ENCODE data around the gene RAB27B. TPM values are rescaled to one million over a fixed set of nuclear protein-coding genes. Genes with fewer than 3 reads are reported as not detected.

The RAB27B gene
- total and polyA plus RNA-seq, 2 experiments from 2014 or later, result 4.5 to 13.1 TPM

- Histone ChIP-seq H3K27me3 (no peaks in the 10 kb centered on the region), H3K79me2 (no peaks in the 10 kb centered on the region), H3K4me3 (no peak overlapping the region), H3K4me1 (ENCODE audit: insufficient read depth) (no peaks in the 10 kb centered on the region), H2AFZ (no peak overlapping the region), H3K36me3 (replicated peaks; ENCODE audit: insufficient read depth, low read depth) (no peaks in the 10 kb centered on the region), H3K9me3 (ENCODE audit: low read depth) (no peaks in the 10 kb centered on the region), H3K9me2 (replicated peaks; ENCODE audit: insufficient read depth) (no peaks in the 10 kb centered on the region), H4K20me1 (ENCODE audit: insufficient read depth, poor library complexity, severe bottlenecking) (no peaks in the 10 kb centered on the region), H3K4me2 (no peak overlapping the region), H3K27ac (no peak overlapping the region)
- TF ChIP-seq CTCF (IDR thresholded peaks at IDR 0.05; ENCODE audit: poor library complexity) (no peak), EZH2 (IDR thresholded peaks at IDR 0.05; ENCODE audit: borderline replicate concordance) (no peak), EZH2phosphoT487 (IDR thresholded peaks at IDR 0.05; ENCODE audit: low read depth, severe bottlenecking, unreplicated experiment) (no peak)
- DNase-seq (ENCODE audit: low spot score), result no peak
These were observed 71.2 kb downstream of the RAB27B start for GRCh38 chr18:54899500-54899899.

DNA sequence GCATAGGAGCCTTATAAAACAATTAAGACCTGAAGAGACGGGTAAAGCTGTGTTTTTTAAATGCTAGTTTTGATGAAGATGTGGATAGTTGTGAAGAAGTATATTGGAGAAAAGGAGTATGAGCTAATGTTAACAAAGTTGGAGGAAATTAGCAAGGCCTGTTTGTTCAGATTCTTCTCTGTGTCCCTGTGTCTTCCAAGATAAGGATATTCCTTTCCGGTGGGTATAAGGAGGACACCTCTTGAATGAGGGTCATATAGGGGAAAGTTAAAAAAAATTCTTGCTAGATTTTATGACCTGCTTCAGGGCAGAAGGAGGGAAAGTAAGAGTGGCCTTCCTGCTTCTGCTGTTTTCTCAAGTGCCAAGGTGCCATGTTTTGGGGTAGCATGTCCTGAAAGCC, 72.0 kb downstream of the RAB27B start:
- H3K36me3 ChIP-seq (replicated peaks; ENCODE audit: insufficient read depth, low read depth), result no peaks in the 10 kb centered on the region
- no peaks in the 10 kb centered on the region for H3K9me2 ChIP-seq (replicated peaks; ENCODE audit: insufficient read depth)
- TF ChIP-seq CTCF (IDR thresholded peaks at IDR 0.05; ENCODE audit: poor library complexity), result no peak
- no peak for TF ChIP-seq EZH2phosphoT487 (IDR thresholded peaks at IDR 0.05; ENCODE audit: low read depth, severe bottlenecking, unreplicated experiment)
- TF ChIP-seq EZH2 (IDR thresholded peaks at IDR 0.05; ENCODE audit: borderline replicate concordance), result no peak
- H3K4me3 ChIP-seq, result no peak overlapping the region
- DNase-seq (ENCODE audit: low spot score), result no peak
- H3K27me3 ChIP-seq, result no peaks in the 10 kb centered on the region
- no peaks in the 10 kb centered on the region for H3K9me3 ChIP-seq (ENCODE audit: low read depth)
- H4K20me1 ChIP-seq (ENCODE audit: insufficient read depth, poor library complexity, severe bottlenecking), result no peaks in the 10 kb centered on the region
- no peaks in the 10 kb centered on the region for H3K4me1 ChIP-seq (ENCODE audit: insufficient read depth)
- H3K79me2 ChIP-seq, result no peaks in the 10 kb centered on the region
- no peak overlapping the region for H3K27ac ChIP-seq
- no peak overlapping the region for H3K4me2 ChIP-seq
- H2AFZ ChIP-seq, result no peak overlapping the region
- 83% methylated on average over 2 of the region's 2 CpGs for WGBS (ENCODE audit: low lambda C conversion rate, missing lambda C conversion rate)

DNA sequence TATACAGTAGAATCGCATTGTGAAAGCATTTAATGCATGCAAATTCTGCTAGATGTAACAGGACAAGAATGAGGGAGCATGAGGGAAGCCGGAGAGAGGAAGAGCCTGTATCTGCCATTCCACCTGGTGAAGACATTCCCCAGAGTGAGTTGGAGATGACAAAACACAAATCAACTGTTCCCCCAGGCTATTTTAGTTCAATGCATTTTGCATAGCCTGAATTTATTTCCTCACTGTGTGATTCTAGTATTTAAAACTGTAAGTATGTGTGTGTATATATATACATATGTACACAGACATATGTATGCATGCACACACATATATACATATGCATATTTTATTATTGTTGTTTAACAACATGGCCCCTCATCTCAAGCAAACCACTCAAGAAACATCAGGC, 76.3 kb downstream of the RAB27B start:
- no peak for DNase-seq (ENCODE audit: low spot score)
- no peak overlapping the region for H3K4me3 ChIP-seq
- H3K27me3 ChIP-seq, result no peaks in the 10 kb centered on the region
- no peak for TF ChIP-seq EZH2phosphoT487 (IDR thresholded peaks at IDR 0.05; ENCODE audit: low read depth, severe bottlenecking, unreplicated experiment)
- no peak for TF ChIP-seq CTCF (IDR thresholded peaks at IDR 0.05; ENCODE audit: poor library complexity)
- no peak for TF ChIP-seq EZH2 (IDR thresholded peaks at IDR 0.05; ENCODE audit: borderline replicate concordance)
- no peak overlapping the region for H2AFZ ChIP-seq
- H4K20me1 ChIP-seq (ENCODE audit: insufficient read depth, poor library complexity, severe bottlenecking), result no peaks in the 10 kb centered on the region
- H3K9me3 ChIP-seq (ENCODE audit: low read depth), result no peaks in the 10 kb centered on the region
- no peaks in the 10 kb centered on the region for H3K79me2 ChIP-seq
- 88% methylated on average over 2 of the region's 2 CpGs for WGBS (ENCODE audit: low lambda C conversion rate, missing lambda C conversion rate)
- H3K4me1 ChIP-seq (ENCODE audit: insufficient read depth), result no peaks in the 10 kb centered on the region
- no peak overlapping the region for H3K27ac ChIP-seq
- H3K36me3 ChIP-seq (replicated peaks; ENCODE audit: insufficient read depth, low read depth), result no peaks in the 10 kb centered on the region
- H3K4me2 ChIP-seq, result no peak overlapping the region
- no peaks in the 10 kb centered on the region for H3K9me2 ChIP-seq (replicated peaks; ENCODE audit: insufficient read depth)

DNA sequence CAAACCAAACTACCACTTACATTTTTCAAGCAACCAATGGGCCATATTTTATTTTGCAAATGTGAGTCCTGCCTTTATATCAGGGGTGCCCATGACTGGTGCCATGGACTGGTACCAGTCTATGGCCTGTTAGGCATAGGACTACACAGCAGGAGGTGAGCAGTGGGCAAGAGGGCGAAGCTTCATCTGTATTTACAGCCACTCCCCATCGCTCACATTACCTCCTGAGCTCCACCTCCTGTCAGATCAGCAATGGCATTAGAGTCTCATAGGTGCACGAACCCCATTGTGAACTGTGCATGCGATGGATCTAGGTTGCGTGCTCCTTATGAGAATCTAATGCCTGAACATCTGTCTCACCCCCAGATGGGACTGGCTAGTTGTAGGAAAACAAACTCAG, 77.4 kb downstream of the RAB27B start:
- no peaks in the 10 kb centered on the region for H3K36me3 ChIP-seq (replicated peaks; ENCODE audit: insufficient read depth, low read depth)
- no peak overlapping the region for H3K4me2 ChIP-seq
- H3K79me2 ChIP-seq, result no peaks in the 10 kb centered on the region
- H3K4me1 ChIP-seq (ENCODE audit: insufficient read depth), result no peaks in the 10 kb centered on the region
- no peaks in the 10 kb centered on the region for H3K9me3 ChIP-seq (ENCODE audit: low read depth)
- WGBS (ENCODE audit: low lambda C conversion rate, missing lambda C conversion rate), result 97% methylated on average over 5 of the region's 5 CpGs
- no peaks in the 10 kb centered on the region for H3K27me3 ChIP-seq
- no peak overlapping the region for H2AFZ ChIP-seq
- H4K20me1 ChIP-seq (ENCODE audit: insufficient read depth, poor library complexity, severe bottlenecking), result no peaks in the 10 kb centered on the region
- no peak overlapping the region for H3K4me3 ChIP-seq
- DNase-seq (ENCODE audit: low spot score), result no peak
- H3K9me2 ChIP-seq (replicated peaks; ENCODE audit: insufficient read depth), result no peaks in the 10 kb centered on the region
- H3K27ac ChIP-seq, result no peak overlapping the region
- no peak for TF ChIP-seq CTCF (IDR thresholded peaks at IDR 0.05; ENCODE audit: poor library complexity)
- no peak for TF ChIP-seq EZH2 (IDR thresholded peaks at IDR 0.05; ENCODE audit: borderline replicate concordance)
- TF ChIP-seq EZH2phosphoT487 (IDR thresholded peaks at IDR 0.05; ENCODE audit: low read depth, severe bottlenecking, unreplicated experiment), result no peak
